NB4 (cell line): ENCODE data around the gene LCE1E.

ENCODE experiments used
- MYC ChIP-seq: IDR thresholded peaks from 2 replicates; pipeline ENCODE4 v1.6.1; 2011; ENCODE audit warnings: low read depth, low read length
- POLR2A ChIP-seq: IDR thresholded peaks from 2 replicates; pipeline ENCODE4 v1.6.1; 2011; ENCODE audit warnings: mild to moderate bottlenecking; ENCODE audit not compliant: insufficient read length; ENCODE audit errors: extremely low read depth
- TF ChIP-seq, protein P1 (sequence below): IDR thresholded peaks from one replicate; pipeline ENCODE4 v1.5.1; 2012; ENCODE audit warnings: low read depth, low read length
- TF ChIP-seq, protein P2 (sequence below): IDR thresholded peaks from 2 replicates; pipeline ENCODE4 v1.6.1; 2011; ENCODE audit warnings: low read depth, low read length

DNA sequence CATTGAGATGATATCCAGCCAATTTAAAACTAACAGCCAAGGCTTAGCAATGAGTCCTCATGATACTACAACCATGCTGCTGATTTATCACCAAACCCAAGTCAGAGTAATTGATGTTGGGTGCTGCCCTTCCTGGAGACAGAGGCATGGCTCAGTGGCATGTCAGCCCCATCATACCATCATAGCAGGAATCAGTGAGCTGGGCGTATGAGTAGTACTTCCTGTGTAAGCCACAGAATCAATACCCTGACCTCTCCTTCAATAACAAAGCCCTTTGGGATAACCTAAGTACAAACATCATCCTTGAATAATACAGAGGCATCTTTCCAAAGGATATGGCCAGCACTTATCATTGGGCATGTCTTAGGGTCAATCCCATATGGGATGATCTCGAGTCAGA is 3.0 kb upstream of the LCE1E start:
- TF ChIP-seq, protein P1, sequence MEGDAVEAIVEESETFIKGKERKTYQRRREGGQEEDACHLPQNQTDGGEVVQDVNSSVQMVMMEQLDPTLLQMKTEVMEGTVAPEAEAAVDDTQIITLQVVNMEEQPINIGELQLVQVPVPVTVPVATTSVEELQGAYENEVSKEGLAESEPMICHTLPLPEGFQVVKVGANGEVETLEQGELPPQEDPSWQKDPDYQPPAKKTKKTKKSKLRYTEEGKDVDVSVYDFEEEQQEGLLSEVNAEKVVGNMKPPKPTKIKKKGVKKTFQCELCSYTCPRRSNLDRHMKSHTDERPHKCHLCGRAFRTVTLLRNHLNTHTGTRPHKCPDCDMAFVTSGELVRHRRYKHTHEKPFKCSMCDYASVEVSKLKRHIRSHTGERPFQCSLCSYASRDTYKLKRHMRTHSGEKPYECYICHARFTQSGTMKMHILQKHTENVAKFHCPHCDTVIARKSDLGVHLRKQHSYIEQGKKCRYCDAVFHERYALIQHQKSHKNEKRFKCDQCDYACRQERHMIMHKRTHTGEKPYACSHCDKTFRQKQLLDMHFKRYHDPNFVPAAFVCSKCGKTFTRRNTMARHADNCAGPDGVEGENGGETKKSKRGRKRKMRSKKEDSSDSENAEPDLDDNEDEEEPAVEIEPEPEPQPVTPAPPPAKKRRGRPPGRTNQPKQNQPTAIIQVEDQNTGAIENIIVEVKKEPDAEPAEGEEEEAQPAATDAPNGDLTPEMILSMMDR = no peak
- TF ChIP-seq MYC (no peak), POLR2A (no peak)
- TF ChIP-seq, protein P2, sequence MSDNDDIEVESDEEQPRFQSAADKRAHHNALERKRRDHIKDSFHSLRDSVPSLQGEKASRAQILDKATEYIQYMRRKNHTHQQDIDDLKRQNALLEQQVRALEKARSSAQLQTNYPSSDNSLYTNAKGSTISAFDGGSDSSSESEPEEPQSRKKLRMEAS = no peak
